Calu3 (cell line): ENCODE results near the gene RAB23. TPM values are rescaled to one million over a fixed set of nuclear protein-coding genes. Genes with fewer than 3 reads are reported as not detected.

Source experiments
- BruUV-seq: library from RNA; stranded (reverse); fragments of 400-500 nt; replicated peaks from 2 replicates; lab custom pipeline; 2021; lab: Mats Ljungman, UMichigan
- CTCF ChIA-PET: fragments of 300-600 bp; sonication (Branson Sonifier 250); formaldehyde crosslinking; loops from one replicate; lab custom pipeline; 2022; ENCODE audit warnings: antibody characterized with exemption; lab: Charles Lee
- DNase-seq: peaks from one replicate; pipeline ENCODE4 v3.0.0; 2022
- H3K27ac Mint-ChIP-seq: one replicate; pipeline ENCODE4 v1.8.0; 2022; ENCODE audit warnings: mixed read lengths; ENCODE audit not compliant: unreplicated experiment
- H3K27me3 Mint-ChIP-seq: one replicate; pipeline ENCODE4 v1.8.0; 2022; ENCODE audit warnings: mixed read lengths; ENCODE audit not compliant: unreplicated experiment
- H3K36me3 Mint-ChIP-seq: one replicate; pipeline ENCODE4 v1.8.0; 2022; ENCODE audit warnings: mild to moderate bottlenecking, moderate library complexity, mixed read lengths; ENCODE audit not compliant: insufficient read depth, unreplicated experiment
- H3K4me1 Mint-ChIP-seq: one replicate; pipeline ENCODE4 v1.8.0; 2022; ENCODE audit warnings: mild to moderate bottlenecking, low read depth, mixed read lengths; ENCODE audit not compliant: unreplicated experiment
- H3K4me3 Mint-ChIP-seq: one replicate; pipeline ENCODE4 v1.8.0; 2022; ENCODE audit warnings: mild to moderate bottlenecking, low read depth, moderate library complexity, mixed read lengths; ENCODE audit not compliant: unreplicated experiment
- H3K9me3 Mint-ChIP-seq: one replicate; pipeline ENCODE4 v1.8.0; 2022; ENCODE audit warnings: low read depth, mixed read lengths; ENCODE audit not compliant: unreplicated experiment
- intact Hi-C: fragments of 100-400 bp; cut with micrococcal nuclease; formaldehyde crosslinking; loops from one replicate; pipeline ENCODE4 v1.10.0; 2022; ENCODE audit not compliant: unreplicated experiment
- total RNA-seq: library from RNA; stranded (reverse); gene quantifications from 2 replicates; pipeline ENCODE4 v1.2.3, GENCODE V29; 2022
- TF ChIP-seq, protein P1 (sequence below): fragments of 200-600 bp; IDR thresholded peaks from one replicate; pipeline ENCODE4 v1.8.0; 2022; ENCODE audit warnings: antibody characterized with exemption; ENCODE audit not compliant: unreplicated experiment

RAB23 gene
- total RNA-seq, 1 experiment from 2014 or later: 10.9 TPM

DNA sequence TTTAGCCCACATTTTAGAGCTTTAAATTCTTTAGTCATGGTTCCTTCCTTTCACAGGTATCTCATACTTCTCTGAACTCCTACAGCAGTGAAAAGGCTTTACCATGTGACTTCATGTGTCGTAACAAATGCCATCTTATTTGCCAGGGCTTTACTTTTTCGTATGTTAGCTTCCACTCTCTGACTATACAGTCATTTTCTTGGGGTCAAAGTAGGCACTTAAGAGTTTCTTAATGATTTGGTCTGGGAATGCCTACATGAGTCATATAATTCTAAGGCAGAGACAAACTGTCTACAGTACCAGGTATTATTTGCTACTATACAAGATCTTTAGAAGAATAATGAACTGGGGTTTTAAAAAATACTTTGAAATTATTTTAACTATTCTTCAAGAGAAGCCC, 15.0 kb downstream of the RAB23 start:
- H3K9me3 Mint-ChIP-seq: no peaks in the 10 kb centered on the region
- no TSS peak for BruUV-seq
- TF ChIP-seq, protein P1, sequence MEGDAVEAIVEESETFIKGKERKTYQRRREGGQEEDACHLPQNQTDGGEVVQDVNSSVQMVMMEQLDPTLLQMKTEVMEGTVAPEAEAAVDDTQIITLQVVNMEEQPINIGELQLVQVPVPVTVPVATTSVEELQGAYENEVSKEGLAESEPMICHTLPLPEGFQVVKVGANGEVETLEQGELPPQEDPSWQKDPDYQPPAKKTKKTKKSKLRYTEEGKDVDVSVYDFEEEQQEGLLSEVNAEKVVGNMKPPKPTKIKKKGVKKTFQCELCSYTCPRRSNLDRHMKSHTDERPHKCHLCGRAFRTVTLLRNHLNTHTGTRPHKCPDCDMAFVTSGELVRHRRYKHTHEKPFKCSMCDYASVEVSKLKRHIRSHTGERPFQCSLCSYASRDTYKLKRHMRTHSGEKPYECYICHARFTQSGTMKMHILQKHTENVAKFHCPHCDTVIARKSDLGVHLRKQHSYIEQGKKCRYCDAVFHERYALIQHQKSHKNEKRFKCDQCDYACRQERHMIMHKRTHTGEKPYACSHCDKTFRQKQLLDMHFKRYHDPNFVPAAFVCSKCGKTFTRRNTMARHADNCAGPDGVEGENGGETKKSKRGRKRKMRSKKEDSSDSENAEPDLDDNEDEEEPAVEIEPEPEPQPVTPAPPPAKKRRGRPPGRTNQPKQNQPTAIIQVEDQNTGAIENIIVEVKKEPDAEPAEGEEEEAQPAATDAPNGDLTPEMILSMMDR: no peak

DNA sequence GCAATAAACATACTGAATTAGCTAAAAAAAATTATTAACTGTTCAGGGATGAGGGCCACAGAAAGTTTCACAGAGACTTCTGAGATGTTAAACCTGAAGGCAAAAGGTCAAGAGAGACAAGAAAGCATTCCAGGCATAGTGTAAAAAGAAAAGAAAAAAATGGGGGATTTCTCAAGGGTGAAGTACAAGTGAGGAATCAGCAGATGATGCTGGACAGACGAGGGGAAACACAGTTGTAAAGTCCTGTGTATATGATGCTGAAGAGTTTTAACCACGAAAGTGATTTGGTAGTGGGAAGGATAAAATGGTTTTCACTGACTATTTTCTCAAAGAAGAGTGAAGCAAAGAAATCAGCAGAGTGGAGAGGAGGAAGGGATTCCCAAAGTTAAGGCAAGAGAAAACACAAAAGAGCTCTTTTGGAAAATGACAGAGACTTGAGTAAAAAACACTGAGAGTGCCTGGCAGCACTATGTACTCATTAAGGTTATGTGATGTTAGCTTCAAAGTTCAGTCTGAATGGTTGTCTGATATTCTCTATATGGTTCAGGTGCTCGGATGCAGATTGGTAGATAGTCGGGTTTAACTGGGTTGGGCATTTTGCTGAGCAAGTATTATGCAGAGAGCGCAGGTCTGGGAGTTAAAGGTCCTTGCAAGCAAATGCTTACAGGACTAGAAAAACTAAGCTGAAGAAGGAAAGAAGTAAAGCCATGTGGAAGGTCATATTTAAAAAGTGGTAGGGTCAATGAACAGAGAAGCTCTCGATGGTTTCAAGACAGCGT, 16.4 kb downstream of the RAB23 start:
- CTCF ChIA-PET: no interaction called here
- no peaks in the 10 kb centered on the region for H3K4me1 Mint-ChIP-seq
- no peaks in the 10 kb centered on the region for H3K9me3 Mint-ChIP-seq
- intact Hi-C loops: no loop called here
- no TSS peak for BruUV-seq
- no peak overlapping the region for H3K4me3 Mint-ChIP-seq
- no peaks in the 10 kb centered on the region for H3K36me3 Mint-ChIP-seq
- H3K27ac Mint-ChIP-seq: no peak overlapping the region
- DNase-seq: no peak
- TF ChIP-seq, protein P1: no peak
- no peaks in the 10 kb centered on the region for H3K27me3 Mint-ChIP-seq

More for the DNA sequence above, 15.0 kb downstream of the RAB23 start:
- intact Hi-C loops: no loop called here
- H3K36me3 Mint-ChIP-seq: no peaks in the 10 kb centered on the region
- CTCF ChIA-PET: no interaction called here
- H3K27me3 Mint-ChIP-seq: no peaks in the 10 kb centered on the region
- no peak for DNase-seq
- H3K4me1 Mint-ChIP-seq: no peaks in the 10 kb centered on the region
- no peak overlapping the region for H3K4me3 Mint-ChIP-seq
- no peak overlapping the region for H3K27ac Mint-ChIP-seq

DNA sequence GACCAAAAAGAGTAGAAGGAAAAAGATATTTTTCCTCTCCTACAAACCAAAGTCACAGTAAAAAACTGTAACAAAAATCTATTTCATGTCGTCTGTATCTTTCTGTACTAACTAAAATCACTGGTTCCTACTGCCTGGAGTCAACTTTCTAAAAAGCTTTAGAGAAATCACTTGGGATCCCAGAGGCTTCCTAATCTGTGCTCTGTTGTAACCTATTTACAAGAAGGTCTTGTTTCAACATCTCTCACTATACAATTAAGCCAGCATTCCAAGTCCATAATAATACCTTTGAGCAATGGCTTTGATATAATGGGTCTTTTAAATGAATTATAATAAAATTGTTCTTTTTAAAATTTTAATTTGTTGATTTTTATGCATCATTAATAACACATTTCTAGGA, 20.4 kb downstream of the RAB23 start:
- TF ChIP-seq, protein P1: no peak
- Mint-ChIP-seq H3K4me1 (no peaks in the 10 kb centered on the region), H3K9me3 (no peaks in the 10 kb centered on the region), H3K36me3 (no peaks in the 10 kb centered on the region), H3K27me3 (no peaks in the 10 kb centered on the region), H3K4me3 (no peak overlapping the region), H3K27ac (no peak overlapping the region)
- CTCF ChIA-PET: no interaction called here
- intact Hi-C loops: no loop called here
- no TSS peak for BruUV-seq
- no peak for DNase-seq

DNA sequence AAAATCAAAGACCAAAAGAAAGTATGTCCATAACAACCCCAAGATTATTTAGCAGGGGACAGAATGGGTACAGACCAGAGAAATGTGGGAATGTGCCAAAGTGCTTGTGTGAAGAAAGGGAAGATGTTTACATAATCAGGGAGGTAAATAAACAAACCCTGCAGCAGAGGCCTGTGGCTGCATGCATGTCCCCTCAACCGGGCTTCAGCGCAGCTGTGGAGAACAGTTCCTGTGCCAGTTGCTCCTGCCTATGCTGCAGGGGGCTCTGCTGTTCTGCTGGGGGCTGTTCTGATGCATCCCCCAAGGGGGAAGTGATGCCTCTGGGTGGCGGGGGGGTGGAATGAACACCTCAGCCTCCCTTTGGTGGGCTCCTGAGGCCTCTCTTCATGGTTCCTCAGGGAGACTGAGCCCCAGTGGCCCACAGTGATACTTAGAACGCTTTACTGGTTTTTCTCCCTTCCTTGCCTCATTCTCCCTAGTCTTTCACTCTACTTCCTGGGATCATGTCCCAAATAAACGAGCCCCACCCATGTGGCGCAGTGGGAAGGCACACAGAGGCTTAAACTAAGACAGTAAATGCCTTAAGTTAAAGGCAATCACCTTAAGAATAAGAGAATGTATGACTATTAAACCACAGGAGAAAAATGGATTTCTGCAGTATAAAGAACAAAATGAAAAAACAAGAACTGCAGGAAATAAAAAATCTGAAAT, 23.0 kb downstream of the RAB23 start:
- BruUV-seq: no TSS peak
- H3K9me3 Mint-ChIP-seq: no peaks in the 10 kb centered on the region
- no peak overlapping the region for H3K4me3 Mint-ChIP-seq
- CTCF ChIA-PET: interaction anchor here (0.7 kb wide), 1 partner anchor 15 kb away, joined by 3 read pairs; no protein-coding TSS in a partner anchor
- TF ChIP-seq, protein P1: no peak
- no peaks in the 10 kb centered on the region for H3K4me1 Mint-ChIP-seq
- intact Hi-C loops: no loop called here
- H3K27ac Mint-ChIP-seq: no peak overlapping the region
- no peaks in the 10 kb centered on the region for H3K36me3 Mint-ChIP-seq
- no peak for DNase-seq
- no peaks in the 10 kb centered on the region for H3K27me3 Mint-ChIP-seq
